ENCODE measurements around the gene PTPRQ. TPM values are rescaled to one million over a fixed set of nuclear protein-coding genes. Genes with fewer than 3 reads are reported as not detected.

Gene PTPRQ
- total and polyA plus RNA-seq, 2 experiments from 2014 or later, result 0.11 to 0.18 TPM

DNA sequence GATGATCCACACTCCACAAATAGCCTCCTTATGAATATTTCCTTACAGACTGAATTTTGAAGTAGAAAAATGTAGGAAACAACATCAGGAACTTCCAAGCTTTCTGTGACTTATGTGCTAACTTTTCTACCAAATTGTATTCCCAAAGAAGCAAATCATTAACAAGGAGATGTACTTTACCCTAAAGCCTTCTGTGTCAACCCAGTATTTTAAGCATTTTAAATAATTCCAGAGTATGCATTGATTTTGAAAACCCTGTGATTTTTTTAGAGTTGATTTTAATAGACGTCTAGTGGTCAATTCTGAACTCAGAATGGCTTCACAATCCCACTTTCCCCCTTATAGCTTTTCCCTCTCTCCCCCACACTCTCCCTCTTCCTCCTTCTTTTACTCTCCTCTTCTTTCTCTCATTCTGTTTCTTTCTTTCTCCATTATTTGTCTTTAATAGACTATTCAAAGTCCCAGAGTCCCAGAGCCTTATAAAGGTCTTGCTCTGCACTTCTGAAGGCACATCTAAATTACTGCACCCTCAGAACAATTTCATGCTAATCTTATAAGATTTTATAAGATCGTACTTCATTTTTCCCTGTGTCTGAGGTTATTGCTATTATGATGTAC, 253.3 kb downstream of the PTPRQ start:
- Histone ChIP-seq H3K9me3 (ENCODE audit: low read depth) (no peaks in the 10 kb centered on the region), H3K27ac (no peak overlapping the region), H3K36me3 (ENCODE audit: low read depth) (no peaks in the 10 kb centered on the region), H3K9me2 (ENCODE audit: insufficient read depth) (no peaks in the 10 kb centered on the region; the same call in 1 of the 2 replicates), H3K4me3 (no peak overlapping the region), H4K20me1 (ENCODE audit: insufficient read depth) (no peaks in the 10 kb centered on the region), H2AFZ (peak overlapping the region; percentile 74), H3K79me2 (ENCODE audit: insufficient read depth) (no peaks in the 10 kb centered on the region), H3K27me3 (replicated peaks; ENCODE audit: insufficient read depth) (no peaks in the 10 kb centered on the region), H3K9ac (no peak overlapping the region), H3K4me2 (ENCODE audit: unreplicated experiment) (no peak overlapping the region), H3F3A (ENCODE audit: insufficient read depth) (0 out of 2 replicates have a peak, but pooled peaks cover 2% of the 10 kb centered on the region), H3K4me1 (ENCODE audit: insufficient read depth) (peaks cover 7% of the 10 kb centered on the region)
- DNase-seq, result no peak
- WGBS, 2 experiments (ENCODE audit: low coverage in 1 of 2, low lambda C conversion rate in 2 of 2, missing lambda C conversion rate in 2 of 2), result 87 to 90% methylated on average over 2 of the region's 2 CpGs
- TF ChIP-seq EZH2 (IDR thresholded peaks at IDR 0.05; ENCODE audit: insufficient read depth, poor library complexity, severe bottlenecking) (no peak), EZH2phosphoT487 (IDR thresholded peaks at IDR 0.05; ENCODE audit: insufficient read depth, low read depth) (no peak)
- in situ Hi-C loops (cut with MboI), result no loop called here

DNA sequence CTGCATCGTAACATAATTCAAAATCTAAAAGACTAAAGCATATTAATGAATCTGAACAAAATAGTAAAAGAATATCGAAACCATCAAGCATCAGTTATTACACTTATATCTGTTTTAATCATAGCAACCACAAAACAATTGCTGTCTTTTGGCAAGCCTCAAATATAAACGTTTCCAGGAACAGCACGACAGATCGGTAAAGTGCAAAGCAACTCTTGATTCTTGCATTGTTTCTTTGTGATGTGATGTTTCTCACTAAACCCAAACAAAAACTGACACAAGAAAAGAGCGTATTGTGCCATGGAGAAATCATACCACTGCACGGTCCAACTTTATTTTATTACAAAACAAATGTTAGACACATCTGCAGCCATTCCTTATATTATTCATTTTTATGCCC, 254.2 kb downstream of the PTPRQ start:
- Histone ChIP-seq H3K4me3 (peak overlapping the region; percentile 24), H3K36me3 (ENCODE audit: low read depth) (no peaks in the 10 kb centered on the region), H3K27ac (no peak overlapping the region), H3F3A (ENCODE audit: insufficient read depth) (peaks cover 11% of the 10 kb centered on the region; the same call in 1 of the 2 replicates), H3K27me3 (replicated peaks; ENCODE audit: insufficient read depth) (no peaks in the 10 kb centered on the region), H3K79me2 (ENCODE audit: insufficient read depth) (no peaks in the 10 kb centered on the region), H3K4me1 (ENCODE audit: insufficient read depth) (peaks cover 16% of the 10 kb centered on the region), H3K9ac (no peak overlapping the region), H3K9me2 (ENCODE audit: insufficient read depth) (no peaks in the 10 kb centered on the region; the same call in 1 of the 2 replicates), H2AFZ (peak overlapping the region; percentile 74), H4K20me1 (ENCODE audit: insufficient read depth) (no peaks in the 10 kb centered on the region), H3K4me2 (ENCODE audit: unreplicated experiment) (peak overlapping the region; percentile 41), H3K9me3 (ENCODE audit: low read depth) (no peaks in the 10 kb centered on the region)
- in situ Hi-C loops (cut with MboI), result no loop called here
- peak; percentile 18 for DNase-seq
- no peak for TF ChIP-seq EZH2phosphoT487 (IDR thresholded peaks at IDR 0.05; ENCODE audit: insufficient read depth, low read depth)
- TF ChIP-seq EZH2 (IDR thresholded peaks at IDR 0.05; ENCODE audit: insufficient read depth, poor library complexity, severe bottlenecking), result no peak
- 18 to 19% methylated on average over 7 of the region's 7 CpGs for WGBS, 2 experiments (ENCODE audit: low coverage in 1 of 2, low lambda C conversion rate in 2 of 2, missing lambda C conversion rate in 2 of 2)

DNA sequence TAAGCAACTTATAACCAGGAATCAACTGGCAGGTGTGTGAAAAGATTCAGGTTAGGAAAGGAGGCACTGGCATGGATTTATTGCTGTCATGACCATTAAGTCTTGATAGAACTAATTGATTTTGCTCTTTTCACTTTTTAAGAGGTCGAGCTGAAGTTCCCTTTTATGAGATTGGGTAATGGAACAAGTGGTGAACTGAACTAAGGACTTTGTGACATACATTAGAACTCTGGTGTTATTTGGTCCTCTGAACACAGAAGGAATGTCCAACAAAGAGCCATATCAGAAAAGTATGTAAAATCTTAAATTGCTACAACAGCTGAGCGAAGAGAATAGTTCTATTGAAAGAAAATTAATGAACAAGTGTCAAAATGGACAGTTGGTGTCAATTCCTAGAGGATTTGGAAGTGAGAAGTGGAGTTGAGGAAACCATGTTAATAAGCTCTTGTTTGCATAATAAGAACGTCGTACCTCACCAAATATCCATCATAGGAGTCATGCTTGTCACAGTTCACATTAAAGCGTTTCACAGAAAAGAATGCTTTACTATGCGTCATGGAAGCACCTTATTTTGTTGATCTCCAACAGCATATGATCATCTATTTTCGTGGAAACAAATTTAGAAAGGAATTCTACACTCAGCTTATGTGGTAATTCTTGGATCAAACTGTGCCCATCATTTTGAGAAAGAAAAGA, 255.0 kb downstream of the PTPRQ start:
- H3K27me3 ChIP-seq (replicated peaks; ENCODE audit: insufficient read depth), result no peaks in the 10 kb centered on the region
- TF ChIP-seq EZH2 (IDR thresholded peaks at IDR 0.05; ENCODE audit: insufficient read depth, poor library complexity, severe bottlenecking), result no peak
- no peak for TF ChIP-seq EZH2phosphoT487 (IDR thresholded peaks at IDR 0.05; ENCODE audit: insufficient read depth, low read depth)
- peaks cover 19% of the 10 kb centered on the region for H3K4me1 ChIP-seq (ENCODE audit: insufficient read depth)
- no peak overlapping the region for H3K9ac ChIP-seq
- peak overlapping the region; percentile 74; the same call in 1 of the 2 replicates for H2AFZ ChIP-seq
- no peak overlapping the region for H3K4me3 ChIP-seq
- 93% methylated on average over 7 of the region's 7 CpGs for WGBS, 2 experiments (ENCODE audit: low coverage in 1 of 2, low lambda C conversion rate in 2 of 2, missing lambda C conversion rate in 2 of 2)
- in situ Hi-C loops (cut with MboI), result no loop called here
- H3K27ac ChIP-seq, result no peak overlapping the region
- no peaks in the 10 kb centered on the region for H3K36me3 ChIP-seq (ENCODE audit: low read depth)
- H3K9me2 ChIP-seq (ENCODE audit: insufficient read depth), result no peaks in the 10 kb centered on the region; the same call in 1 of the 2 replicates
- no peaks in the 10 kb centered on the region for H3K79me2 ChIP-seq (ENCODE audit: insufficient read depth)
- peaks cover 15% of the 10 kb centered on the region; the same call in 1 of the 2 replicates for H3F3A ChIP-seq (ENCODE audit: insufficient read depth)
- peak overlapping the region; percentile 41 for H3K4me2 ChIP-seq (ENCODE audit: unreplicated experiment)
- no peaks in the 10 kb centered on the region for H4K20me1 ChIP-seq (ENCODE audit: insufficient read depth)
- no peak for DNase-seq
- H3K9me3 ChIP-seq (ENCODE audit: low read depth), result no peaks in the 10 kb centered on the region

DNA sequence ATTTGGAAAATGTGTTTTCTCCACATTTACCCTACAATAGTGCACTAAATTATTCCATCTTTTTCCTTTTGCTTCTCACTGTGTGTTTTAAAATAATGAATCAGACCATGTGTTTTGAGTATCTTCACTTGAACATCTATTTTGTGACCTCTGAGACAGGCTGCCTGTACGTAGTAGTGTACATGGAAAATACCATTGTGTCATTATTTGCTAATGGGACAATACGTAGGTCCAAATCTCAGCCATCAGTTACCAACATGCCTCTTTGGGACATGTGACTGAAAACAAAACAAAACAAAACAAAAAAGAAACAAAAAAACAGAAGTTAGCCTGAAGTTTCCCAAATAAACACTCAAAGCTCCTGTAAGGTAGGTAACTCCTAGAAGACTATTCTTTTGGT, 256.3 kb downstream of the PTPRQ start:
- Histone ChIP-seq H3K27ac (no peak overlapping the region), H2AFZ (no peak overlapping the region), H3K9ac (no peak overlapping the region), H3K4me3 (no peak overlapping the region), H3K79me2 (ENCODE audit: insufficient read depth) (no peaks in the 10 kb centered on the region), H3K9me2 (ENCODE audit: insufficient read depth) (no peaks in the 10 kb centered on the region), H3K27me3 (replicated peaks; ENCODE audit: insufficient read depth) (no peaks in the 10 kb centered on the region), H3K4me1 (ENCODE audit: insufficient read depth) (peaks cover 19% of the 10 kb centered on the region), H3K4me2 (ENCODE audit: unreplicated experiment) (no peak overlapping the region), H3K36me3 (ENCODE audit: low read depth) (no peaks in the 10 kb centered on the region), H3F3A (ENCODE audit: insufficient read depth) (peaks cover 15% of the 10 kb centered on the region; the same call in 1 of the 2 replicates), H4K20me1 (ENCODE audit: insufficient read depth) (no peaks in the 10 kb centered on the region), H3K9me3 (ENCODE audit: low read depth) (no peaks in the 10 kb centered on the region)
- WGBS, 2 experiments (ENCODE audit: low coverage in 1 of 2, low lambda C conversion rate in 2 of 2, missing lambda C conversion rate in 2 of 2), result 93 to 95% methylated on average over 2 of the region's 2 CpGs
- in situ Hi-C loops (cut with MboI), result no loop called here
- TF ChIP-seq EZH2phosphoT487 (IDR thresholded peaks at IDR 0.05; ENCODE audit: insufficient read depth, low read depth) (no peak), EZH2 (IDR thresholded peaks at IDR 0.05; ENCODE audit: insufficient read depth, poor library complexity, severe bottlenecking) (no peak)
- DNase-seq, result no peak

Measured in GM23248 (cell line).